Mucosa of rectum (tissue), 2 donors: ENCODE results near the gene CNOT2.

Experiments
- H3K27ac ChIP-seq, 2 donors: one replicate each; pipeline ENCODE4 v1.7.0; 2013; ENCODE audit warnings: inconsistent platforms in 2 of 2, low read depth in 2 of 2, low read length in 2 of 2
- H3K27me3 ChIP-seq, 2 donors: one replicate each; pipeline ENCODE4 v1.7.0; 2013; ENCODE audit warnings: low read length in 2 of 2; ENCODE audit not compliant: control insufficient read depth in 2 of 2, insufficient read depth in 2 of 2
- H3K36me3 ChIP-seq, 2 donors: one replicate each; pipeline ENCODE4 v1.7.0; 2013; ENCODE audit warnings: low read length in 2 of 2; ENCODE audit not compliant: control insufficient read depth in 2 of 2, insufficient read depth in 2 of 2
- H3K4me1 ChIP-seq, 2 donors: one replicate each; pipeline ENCODE4 v1.7.0; 2013; ENCODE audit warnings: low read length in 2 of 2, mild to moderate bottlenecking in 1 of 2; ENCODE audit not compliant: control insufficient read depth in 2 of 2, insufficient read depth in 2 of 2
- H3K4me3 ChIP-seq, 2 donors: one replicate each; pipeline ENCODE4 v1.7.0; 2013; ENCODE audit warnings: low read length in 2 of 2
- H3K9ac ChIP-seq, 2 donors: one replicate each; pipeline ENCODE4 v1.7.0; 2013; ENCODE audit warnings: low read length in 2 of 2, low read depth in 1 of 2, mild to moderate bottlenecking in 1 of 2
- H3K9me3 ChIP-seq, 2 donors: one replicate each; pipeline ENCODE4 v1.7.0; 2013; ENCODE audit warnings: low read length in 2 of 2; ENCODE audit not compliant: control insufficient read depth in 2 of 2
- donor health status: healthy.
- donor health status: Normal muscosa, but diverticular disease.

Gene CNOT2

DNA sequence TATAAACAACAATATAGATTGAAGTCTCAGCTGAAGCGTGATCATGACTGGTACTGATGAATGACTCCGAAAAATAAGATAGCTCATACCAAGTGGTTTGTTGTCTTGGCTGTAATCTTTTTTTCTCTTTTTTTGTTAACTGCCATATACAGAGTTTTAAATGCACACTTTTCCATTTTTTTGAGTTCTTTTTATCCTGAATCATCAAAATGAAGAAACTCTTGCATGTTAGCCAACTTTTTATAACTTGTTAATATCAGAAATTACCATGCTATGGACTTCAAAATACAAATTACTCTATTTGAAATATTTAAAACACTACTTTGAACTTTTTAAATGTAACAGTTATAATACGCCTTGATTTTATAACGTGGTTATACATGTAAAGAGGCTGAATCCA lies 112.7 kb downstream of the CNOT2 start:
- Histone ChIP-seq H3K4me3 (no peak overlapping the region), H3K36me3 (peaks cover 10 to 12% of the 10 kb centered on the region in 2 donors), H3K27ac (no peak overlapping the region), H3K9me3 (no peaks in the 10 kb centered on the region), H3K9ac (no peak overlapping the region), H3K4me1 (no peaks in the 10 kb centered on the region), H3K27me3 (no peaks in the 10 kb centered on the region)

DNA sequence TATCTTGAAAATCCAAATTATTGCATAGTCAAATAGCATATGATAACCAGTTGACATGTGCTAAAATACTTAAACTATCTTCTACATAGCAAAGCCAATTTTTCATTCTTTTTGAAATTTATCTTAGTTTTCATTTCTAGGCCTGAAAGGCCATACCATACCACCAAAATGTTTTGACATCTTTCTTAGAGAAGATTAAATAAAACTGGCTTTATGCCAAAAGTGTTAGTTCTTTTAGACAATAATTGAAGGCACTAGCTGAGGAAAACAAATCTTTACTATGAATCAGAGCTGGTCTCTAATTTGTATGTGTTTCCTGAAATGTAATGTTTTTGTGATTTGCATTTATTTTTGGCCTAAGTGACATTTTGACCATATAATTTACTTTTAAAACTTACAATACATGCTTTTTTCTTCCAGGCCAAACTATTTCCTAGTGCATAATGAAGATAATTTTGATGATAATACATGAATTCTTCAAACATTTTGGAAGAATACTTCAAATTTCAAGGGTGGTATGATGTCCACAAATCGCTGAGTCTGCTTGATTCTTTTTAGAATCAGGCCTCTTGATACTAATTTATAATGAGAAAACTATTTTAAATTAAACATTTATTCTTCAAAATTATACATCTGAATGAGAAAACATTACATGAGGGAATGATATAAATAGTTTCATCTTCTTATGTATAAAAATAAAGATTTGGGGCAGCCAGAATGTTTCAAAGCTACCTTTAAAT lies 116.4 kb downstream of the CNOT2 start:
- Histone ChIP-seq H3K4me1 (no peaks in the 10 kb centered on the region), H3K4me3 (no peak overlapping the region), H3K9me3 (no peaks in the 10 kb centered on the region), H3K9ac (no peak overlapping the region), H3K27ac (no peak overlapping the region), H3K27me3 (peaks cover 5 to 13% of the 10 kb centered on the region in 2 donors), H3K36me3 (peaks cover 3% of the 10 kb centered on the region in 2 donors)

DNA sequence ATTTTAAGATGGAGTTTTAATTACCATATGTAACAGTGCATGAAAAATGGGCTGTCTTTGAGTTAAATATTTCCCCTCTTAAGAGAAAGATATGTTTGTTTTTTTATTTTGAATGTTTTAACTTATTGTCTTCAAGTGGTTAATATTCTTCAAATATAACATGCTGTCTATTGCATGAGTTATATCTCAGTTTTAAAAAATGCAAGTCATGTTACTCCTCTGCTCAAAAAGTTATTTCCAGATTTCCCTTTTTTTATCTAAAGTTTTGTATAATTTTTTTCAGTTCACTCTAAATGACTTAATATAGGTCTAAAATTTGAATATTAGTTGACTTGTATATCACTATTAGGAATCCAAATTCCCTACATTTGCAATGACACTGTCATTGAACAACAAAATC lies 117.0 kb downstream of the CNOT2 start:
- Histone ChIP-seq H3K4me1 (peaks cover 2 to 3% of the 10 kb centered on the region in 2 donors), H3K36me3 (no peaks in the 10 kb centered on the region), H3K27me3 (peaks cover 11 to 19% of the 10 kb centered on the region in 2 donors), H3K4me3 (no peak overlapping the region), H3K9me3 (no peaks in the 10 kb centered on the region), H3K27ac (no peak overlapping the region), H3K9ac (no peak overlapping the region)

DNA sequence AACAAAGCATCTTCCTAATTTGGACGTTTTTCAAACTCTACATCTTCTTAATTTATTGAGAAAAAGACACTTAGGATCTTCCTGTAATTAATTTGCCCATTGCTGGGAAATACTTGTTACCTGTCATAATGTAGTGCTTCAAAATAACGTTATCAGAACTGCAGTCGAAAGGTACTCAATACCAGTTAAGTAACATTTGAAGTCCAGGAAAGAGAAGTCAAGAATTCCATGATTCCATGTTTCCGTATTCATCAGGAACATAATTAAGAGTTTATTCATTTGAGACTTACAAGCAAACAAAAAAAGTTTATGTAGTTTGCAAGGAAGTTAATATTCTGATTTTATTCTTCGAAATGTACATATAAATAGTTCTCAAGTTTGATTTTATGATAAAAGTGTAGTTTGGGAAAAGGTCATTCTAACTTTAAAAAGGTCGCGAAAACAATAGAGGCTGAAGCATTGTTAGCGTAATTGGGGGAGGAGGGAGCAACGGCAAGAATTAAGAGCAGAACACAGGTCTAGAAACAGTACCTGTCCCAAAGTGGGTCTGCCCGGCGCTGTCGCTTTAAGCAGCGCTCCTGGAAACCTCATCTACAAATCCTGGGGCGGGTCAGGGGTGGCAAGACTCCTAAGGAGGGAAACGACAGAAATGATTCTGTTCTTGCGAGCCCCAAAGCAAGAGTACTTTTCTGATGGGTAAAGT lies 121.6 kb downstream of the CNOT2 start:
- no peaks in the 10 kb centered on the region for H3K9me3 ChIP-seq
- H3K27ac ChIP-seq = no peak overlapping the region
- peaks cover 14 to 30% of the 10 kb centered on the region in 2 donors for H3K27me3 ChIP-seq
- peak overlapping the region in 1 of 2 donors; percentile 54 for H3K9ac ChIP-seq
- peak overlapping the region; percentile 61 to 73 for H3K4me3 ChIP-seq
- H3K4me1 ChIP-seq = peaks cover 9 to 10% of the 10 kb centered on the region in 2 donors
- H3K36me3 ChIP-seq = no peaks in the 10 kb centered on the region

DNA sequence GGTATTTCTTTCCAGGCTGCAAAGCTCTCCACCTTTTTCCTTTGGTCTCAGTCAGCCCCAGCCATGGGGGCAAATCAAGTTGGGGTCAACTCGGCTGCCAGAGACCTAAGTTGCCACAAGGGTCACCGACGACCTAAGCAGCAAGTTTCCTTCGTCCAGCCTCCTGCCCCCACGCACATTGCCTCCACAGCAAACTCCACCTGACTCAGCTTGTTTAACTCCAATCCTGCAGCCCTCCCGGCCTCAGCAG lies 122.1 kb downstream of the CNOT2 start:
- no peak overlapping the region for H3K27ac ChIP-seq
- no peaks in the 10 kb centered on the region for H3K9me3 ChIP-seq
- peak overlapping the region; percentile 61 to 73 for H3K4me3 ChIP-seq
- peaks cover 14 to 30% of the 10 kb centered on the region in 2 donors for H3K27me3 ChIP-seq
- H3K36me3 ChIP-seq = no peaks in the 10 kb centered on the region
- peaks cover 9 to 10% of the 10 kb centered on the region in 2 donors for H3K4me1 ChIP-seq
- peak overlapping the region in 1 of 2 donors; percentile 54 for H3K9ac ChIP-seq

DNA sequence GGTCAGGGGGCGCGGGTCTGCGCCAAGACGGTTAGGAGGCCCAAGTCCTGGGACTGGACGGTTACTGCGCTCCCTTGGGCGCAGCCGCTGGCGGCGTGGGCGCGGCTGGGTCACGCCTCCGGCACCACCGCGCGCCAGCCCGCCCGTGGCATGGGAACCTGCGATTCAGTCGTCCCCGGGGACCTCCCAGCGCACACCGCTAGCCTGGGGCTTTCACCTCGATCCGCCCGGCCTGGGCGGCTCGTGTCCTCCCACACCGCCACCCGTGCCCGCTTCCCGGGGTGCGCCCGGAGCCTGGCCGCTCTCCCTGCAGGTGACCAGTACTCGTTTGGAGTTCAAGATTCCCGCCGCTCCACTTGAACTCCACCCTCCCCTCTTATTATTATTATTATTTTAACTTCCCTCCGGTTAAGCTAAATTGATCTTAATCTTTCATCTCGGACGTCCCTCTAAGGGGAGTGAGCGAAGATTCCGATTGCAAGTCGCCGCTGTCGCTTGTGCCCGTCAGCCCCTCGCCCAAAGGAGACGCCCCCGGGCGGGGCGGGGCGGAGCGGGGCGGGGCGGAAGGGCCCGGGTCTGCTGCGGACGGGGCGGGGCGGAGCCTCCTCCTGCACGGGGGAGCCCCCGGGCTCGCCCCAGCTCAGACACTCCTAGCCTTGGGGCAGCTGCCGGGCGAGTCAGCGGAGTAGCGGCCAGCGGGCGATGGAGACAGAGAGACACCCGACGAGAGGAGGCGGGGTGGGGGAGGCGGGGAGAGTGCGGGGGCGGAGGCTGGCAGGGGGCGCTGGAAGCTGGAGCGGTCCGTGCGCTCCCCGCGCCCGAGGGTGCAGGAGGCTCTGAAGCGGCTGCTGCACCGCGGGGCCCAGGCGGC lies 122.7 kb downstream of the CNOT2 start, which contains the start of gene KCNMB4:
Gene KCNMB4, plus strand, starts transcription at position 643 of the 871 bp plus-strand sequence. CDS start 445 bp downstream, outside the sequence.
- Histone ChIP-seq H3K4me1 (peaks cover 9 to 10% of the 10 kb centered on the region in 2 donors), H3K9me3 (no peaks in the 10 kb centered on the region), H3K9ac (peak within 1 kb of the TSS; percentile 26 to 54), H3K36me3 (no peaks in the 10 kb centered on the region), H3K27ac (no peak within 1 kb of the TSS), H3K4me3 (peak within 1 kb of the TSS; percentile 61 to 79), H3K27me3 (peaks cover 14 to 30% of the 10 kb centered on the region in 2 donors)

DNA sequence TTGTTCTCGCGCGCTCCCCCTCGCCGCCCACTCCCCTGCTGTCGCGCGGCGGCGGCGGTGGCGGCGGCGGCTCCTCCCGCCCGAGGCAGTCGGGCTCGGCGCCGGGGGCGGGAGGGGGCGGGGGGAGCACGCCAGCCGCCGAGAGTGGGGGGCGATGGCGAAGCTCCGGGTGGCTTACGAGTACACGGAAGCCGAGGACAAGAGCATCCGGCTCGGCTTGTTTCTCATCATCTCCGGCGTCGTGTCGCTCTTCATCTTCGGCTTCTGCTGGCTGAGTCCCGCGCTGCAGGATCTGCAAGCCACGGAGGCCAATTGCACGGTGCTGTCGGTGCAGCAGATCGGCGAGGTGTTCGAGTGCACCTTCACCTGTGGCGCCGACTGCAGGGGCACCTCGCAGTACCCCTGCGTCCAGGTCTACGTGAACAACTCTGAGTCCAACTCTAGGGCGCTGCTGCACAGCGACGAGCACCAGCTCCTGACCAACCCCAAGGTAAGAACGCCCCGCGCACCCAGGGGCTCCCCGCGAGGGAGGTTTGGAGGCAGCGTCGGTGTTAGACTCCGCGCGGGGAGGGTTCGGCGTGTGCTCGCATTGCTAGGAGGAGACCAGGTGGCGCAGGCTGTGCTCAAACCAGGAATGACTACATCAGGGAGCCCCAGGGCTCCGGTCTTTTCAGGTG lies 123.5 kb downstream of the CNOT2 start:
- H3K4me1 ChIP-seq = peaks cover 9 to 10% of the 10 kb centered on the region in 2 donors
- no peaks in the 10 kb centered on the region for H3K9me3 ChIP-seq
- peak overlapping the region; percentile 0 to 26 for H3K9ac ChIP-seq
- H3K27ac ChIP-seq = no peak overlapping the region
- H3K27me3 ChIP-seq = peaks cover 14 to 30% of the 10 kb centered on the region in 2 donors
- no peaks in the 10 kb centered on the region for H3K36me3 ChIP-seq
- H3K4me3 ChIP-seq = peak overlapping the region; percentile 59 to 79

DNA sequence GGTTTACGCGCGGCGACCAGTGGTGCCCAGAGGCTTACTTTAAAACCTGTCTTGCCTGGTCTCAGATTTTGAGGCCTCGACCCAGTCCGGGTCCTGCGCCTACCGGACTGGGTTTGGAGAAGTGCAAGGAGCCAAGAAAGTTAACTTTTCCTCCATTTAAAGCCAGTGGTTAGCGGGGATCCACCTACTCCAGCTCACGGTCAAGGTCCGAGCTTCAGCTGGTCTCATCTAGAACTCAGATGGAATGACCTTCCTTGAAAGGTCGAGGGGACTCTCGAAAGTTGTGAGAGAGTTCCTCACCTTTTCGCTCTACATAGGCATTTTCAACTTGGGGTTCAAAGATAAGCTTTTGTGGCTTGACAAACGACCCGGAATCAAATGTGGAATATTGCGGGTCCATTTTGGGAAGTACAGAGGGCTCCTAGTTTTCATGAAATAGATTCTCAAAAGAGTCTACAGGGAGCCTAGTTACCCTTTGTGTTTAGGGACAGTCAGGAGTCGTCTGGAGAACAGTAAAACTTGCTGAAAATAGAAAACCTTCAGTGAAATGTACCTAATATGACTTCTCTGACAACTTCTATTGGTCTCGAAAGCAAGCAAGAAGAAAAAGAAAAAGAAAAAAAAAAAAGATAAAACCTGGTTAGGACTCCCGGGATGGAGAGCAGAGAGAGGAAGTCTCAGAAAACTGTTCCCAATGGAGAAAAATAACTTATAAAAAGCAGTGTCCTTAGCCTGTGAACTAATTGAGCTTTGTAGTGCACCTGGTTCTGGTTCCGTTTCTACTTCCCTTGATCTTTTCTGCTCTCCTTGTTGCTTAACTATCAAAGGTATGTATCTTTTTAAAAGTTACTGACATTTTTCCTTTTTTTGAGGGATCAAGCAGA lies 124.3 kb downstream of the CNOT2 start:
- Histone ChIP-seq H3K4me3 (peak overlapping the region; percentile 59 to 79), H3K9ac (peak overlapping the region; percentile 0 to 26), H3K9me3 (no peaks in the 10 kb centered on the region), H3K27me3 (peaks cover 14 to 30% of the 10 kb centered on the region in 2 donors), H3K36me3 (no peaks in the 10 kb centered on the region), H3K4me1 (peaks cover 9 to 10% of the 10 kb centered on the region in 2 donors), H3K27ac (no peak overlapping the region)

DNA sequence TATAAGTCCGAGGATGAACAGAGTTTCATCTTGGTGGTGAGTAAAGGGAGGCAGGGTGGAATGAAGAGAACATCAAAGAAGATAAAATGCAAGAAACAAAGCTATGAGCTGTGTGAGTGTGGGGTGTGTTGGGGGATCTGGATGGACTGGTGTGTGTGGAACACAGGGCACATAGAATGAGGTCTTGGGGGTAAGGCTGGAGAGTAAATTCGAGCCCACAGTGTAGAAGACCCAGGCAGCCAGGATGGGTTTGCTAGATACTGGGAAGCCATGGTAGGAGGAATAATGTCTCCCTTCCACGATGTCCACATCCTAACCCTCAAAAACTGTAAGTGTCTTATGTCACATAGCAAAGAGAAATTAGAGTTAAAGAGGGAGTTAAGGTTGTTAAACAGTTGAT lies 129.6 kb downstream of the CNOT2 start:
- Histone ChIP-seq H3K4me3 (no peak overlapping the region), H3K4me1 (no peaks in the 10 kb centered on the region), H3K9ac (no peak overlapping the region), H3K27me3 (no peaks in the 10 kb centered on the region), H3K27ac (no peak overlapping the region), H3K36me3 (no peaks in the 10 kb centered on the region), H3K9me3 (no peaks in the 10 kb centered on the region)
